ENCODE results near the gene PPTC7.
A peak's percentile ranks its signal among the peaks of the same experiment; 100 is the strongest.
"Not testable (repeated sequence)": the region's sequence is repeated elsewhere in the genome, so short reads cannot be mapped to it uniquely, and the experiment has no call there.

The PPTC7 gene, protein sequence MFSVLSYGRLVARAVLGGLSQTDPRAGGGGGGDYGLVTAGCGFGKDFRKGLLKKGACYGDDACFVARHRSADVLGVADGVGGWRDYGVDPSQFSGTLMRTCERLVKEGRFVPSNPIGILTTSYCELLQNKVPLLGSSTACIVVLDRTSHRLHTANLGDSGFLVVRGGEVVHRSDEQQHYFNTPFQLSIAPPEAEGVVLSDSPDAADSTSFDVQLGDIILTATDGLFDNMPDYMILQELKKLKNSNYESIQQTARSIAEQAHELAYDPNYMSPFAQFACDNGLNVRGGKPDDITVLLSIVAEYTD

DNA sequence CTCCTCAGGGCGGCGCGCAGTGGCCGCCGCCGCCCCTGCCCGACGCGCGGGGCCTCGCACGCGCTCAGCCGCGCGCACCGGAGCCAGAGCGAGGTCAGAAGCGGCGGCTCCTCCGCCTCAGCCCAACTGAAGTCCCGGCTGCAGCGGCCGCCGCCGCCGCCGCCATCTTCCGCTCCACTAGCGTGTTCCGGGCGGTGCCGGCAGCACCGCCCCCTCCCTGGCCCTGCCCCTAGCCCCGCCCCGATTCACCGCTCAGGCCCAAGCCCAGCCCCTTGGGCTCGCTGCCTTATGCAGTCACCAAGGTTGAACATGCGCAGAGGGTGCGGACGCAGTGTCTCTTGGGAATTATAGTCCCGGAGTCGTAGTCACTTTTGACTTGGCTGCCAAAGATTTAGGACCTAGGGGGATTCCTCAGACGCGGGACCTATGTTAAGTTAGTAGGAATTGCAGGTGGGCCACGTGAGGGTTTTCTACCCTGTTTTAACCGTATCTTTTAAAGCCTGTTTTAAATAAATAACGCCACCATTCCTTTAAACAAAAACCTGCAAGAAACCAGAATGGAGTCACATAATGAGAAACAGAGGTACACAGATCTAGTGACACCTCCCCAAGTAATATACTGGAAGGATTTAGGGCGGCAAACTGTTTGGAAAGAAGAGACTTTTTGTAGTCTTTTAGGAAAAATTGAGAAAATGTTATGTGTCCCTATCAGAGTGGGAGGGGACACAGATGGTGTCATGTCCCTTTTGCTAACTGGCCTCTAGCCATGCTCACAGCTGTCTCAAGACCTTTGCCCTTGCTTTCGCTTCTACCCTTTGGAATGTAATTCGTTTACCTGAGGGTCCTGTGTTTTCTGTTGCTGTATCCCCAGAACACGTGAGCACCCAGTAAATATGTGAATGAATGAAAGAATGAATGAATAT, at the start of gene PPTC7:
Gene PPTC7 (minus strand): TSS at position 182 of the 923 bp plus-strand sequence. CDS start 287 bp downstream, outside the sequence.
- peak; percentile 98 for DNase-seq (ENCODE audit: low spot score)

DNA sequence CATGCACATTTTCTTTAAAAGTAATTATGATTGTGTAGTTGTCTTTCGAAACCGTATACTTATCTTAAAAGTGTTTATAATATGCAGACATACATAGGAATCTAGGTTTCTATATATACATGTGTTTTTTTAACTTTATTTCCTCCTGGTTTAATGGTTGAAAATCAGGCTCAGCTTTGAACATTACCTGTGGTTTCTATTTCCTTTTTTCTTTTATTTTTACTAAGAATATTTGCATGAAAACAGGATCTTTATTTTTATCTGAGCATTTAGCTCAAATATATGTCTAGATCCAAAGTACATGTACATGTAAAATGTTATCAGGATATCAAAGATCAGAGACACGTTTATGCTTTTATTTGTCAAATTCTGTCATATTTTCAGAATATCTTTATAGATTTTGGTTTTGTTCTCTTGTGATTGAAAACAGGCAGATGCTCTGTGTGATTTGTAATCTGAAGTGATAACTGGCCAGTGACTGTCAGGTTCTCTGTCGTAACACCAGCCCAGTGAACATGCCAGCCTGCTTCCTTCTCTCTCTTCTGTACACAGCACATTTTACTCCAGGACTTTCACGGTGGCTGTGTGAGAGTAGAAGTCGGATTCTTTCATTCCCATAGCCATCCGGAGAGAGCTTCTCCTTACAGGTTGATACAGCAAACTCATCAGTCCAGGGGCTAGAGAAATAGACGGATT, 44.5 kb upstream of the PPTC7 start:
- no peak for DNase-seq (ENCODE audit: low spot score)

DNA sequence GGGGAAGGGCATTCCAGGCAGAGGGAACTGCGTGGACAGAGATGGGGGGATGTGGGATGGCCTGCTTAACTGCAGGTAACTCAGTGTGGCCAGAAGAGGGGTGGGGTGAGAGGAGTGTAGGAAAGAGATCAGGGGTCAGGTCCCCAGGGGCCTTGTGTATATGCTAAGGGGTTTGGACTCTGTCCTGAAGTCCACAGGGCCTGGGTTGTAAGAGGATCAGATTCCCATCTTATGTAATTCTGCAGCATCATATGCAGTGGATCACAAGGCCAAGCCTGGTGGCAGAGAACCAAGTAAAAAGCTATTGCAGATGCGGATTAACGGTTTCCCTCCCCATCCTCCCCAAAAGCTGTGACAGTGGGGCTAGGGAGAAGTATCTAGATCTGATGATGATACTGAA, 39.5 kb upstream of the PPTC7 start:
- DNase-seq (ENCODE audit: low spot score) = no peak

DNA sequence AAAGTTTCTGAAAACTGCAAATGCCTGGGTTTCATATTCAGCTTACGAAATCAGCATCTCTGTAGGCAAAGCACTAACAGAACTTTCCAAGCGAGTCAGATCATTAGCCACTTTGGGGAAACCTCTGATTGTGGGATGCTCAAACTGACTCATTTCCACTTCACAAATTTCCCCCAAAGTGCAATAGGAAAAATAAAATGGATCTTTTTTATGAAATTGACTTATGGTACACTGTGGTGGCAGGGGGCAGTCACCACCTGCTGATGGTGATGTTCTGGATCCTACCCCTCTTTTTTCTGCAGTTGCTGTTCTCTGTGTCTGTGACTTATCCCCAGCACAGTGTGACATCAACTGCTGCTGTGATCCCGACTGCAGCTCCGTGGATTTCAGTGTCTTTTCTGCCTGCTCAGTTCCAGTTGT, 36.4 kb upstream of the PPTC7 start:
- no peak for DNase-seq (ENCODE audit: low spot score)

DNA sequence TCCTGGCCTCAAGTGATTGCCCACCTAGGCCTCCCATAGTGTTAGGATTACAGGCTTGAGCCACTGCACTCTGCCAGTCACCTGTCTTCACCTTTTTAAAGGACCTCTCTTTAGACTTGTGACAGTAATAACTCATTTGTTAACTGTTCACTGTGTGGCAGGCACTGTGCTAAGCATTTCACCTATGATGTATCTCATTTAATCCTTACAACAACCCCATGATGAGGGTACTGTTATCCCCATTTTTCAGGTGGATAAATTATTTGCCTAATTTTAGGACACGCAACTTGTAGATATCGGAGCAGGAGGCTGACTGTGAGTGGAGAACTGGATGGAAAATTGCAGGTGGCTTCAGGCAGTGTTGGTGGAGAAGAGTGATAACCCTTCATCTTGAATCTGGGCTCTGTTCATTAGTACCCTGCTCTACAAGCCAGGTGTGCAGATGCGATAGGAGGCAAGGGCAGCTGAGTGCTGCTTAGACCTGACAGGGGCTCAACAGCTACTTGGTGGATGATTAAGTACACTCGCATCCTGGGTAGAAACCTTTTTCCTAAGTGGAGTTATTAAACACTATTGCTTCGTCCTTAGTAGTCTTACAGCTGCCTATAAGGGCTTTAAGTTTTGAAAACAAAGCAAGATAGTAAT, 33.5 kb upstream of the PPTC7 start:
- DNase-seq (ENCODE audit: low spot score) = no peak

DNA sequence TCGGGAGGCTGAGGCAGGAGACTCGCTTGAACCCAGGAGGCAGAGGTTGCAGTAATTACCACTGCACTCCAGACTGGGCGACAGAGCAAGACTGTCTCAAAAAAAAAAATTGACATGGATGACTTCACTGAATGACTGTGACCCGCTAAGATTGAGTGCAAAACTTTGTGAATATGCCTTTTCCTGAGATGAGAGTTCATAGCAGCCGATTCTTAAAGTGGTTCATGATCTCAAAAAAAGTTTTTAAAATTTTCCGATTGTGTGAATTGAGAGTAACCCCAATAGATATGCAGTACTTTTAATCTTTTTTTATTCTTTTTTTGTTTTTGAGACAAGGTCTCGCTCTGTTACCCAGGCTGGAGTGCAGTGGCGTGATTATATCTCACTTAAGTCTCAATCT, 32.1 kb upstream of the PPTC7 start:
- DNase-seq (ENCODE audit: low spot score) = no peak

DNA sequence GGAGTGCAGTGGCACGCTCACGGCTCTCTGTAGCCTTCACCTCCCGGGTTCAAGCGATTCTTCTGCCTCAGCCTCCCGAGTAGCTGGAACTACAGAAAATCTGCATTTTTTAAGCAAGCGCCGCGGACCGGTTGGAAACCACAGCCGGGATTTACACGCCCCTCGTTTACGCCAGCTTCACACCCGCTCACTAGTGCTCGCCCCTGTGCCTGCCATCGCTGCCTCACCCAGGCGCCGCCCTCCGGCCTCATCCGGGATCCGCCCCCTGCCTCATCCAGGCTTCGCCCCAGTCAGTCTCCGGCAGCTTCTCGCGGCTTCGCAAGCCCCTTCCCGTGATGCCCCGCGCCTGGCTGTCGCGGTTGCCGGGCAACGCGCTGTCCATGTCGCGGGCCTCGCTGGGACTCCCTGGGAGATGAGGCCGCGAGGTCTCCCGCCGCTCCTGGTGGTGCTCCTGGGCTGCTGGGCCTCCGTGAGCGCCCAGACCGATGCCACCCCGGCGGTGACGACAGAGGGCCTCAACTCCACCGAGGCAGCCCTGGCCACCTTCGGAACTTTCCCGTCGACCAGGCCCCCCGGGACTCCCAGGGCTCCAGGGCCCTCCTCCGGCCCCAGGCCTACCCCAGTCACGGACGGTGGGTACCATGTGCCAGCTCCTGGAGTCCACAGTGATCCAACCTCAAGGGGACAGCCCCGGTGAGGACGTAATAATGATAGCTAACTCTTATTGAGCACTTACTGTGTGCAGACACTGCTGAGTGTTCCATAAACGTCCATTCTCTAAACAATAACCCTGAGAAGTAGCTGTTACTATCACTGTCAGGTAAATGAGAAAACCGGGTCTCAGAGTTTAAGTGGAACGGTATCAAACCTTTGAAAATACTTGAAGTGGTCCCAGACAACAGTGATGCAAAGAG, 30.9 kb upstream of the PPTC7 start, which contains the start of gene TCTN1:
Gene TCTN1 (plus strand): TSS at position 359 of the 914 bp plus-strand sequence. CDS start 54 bp downstream, at position 413.
- DNase-seq (ENCODE audit: low spot score) = peak; percentile 96

DNA sequence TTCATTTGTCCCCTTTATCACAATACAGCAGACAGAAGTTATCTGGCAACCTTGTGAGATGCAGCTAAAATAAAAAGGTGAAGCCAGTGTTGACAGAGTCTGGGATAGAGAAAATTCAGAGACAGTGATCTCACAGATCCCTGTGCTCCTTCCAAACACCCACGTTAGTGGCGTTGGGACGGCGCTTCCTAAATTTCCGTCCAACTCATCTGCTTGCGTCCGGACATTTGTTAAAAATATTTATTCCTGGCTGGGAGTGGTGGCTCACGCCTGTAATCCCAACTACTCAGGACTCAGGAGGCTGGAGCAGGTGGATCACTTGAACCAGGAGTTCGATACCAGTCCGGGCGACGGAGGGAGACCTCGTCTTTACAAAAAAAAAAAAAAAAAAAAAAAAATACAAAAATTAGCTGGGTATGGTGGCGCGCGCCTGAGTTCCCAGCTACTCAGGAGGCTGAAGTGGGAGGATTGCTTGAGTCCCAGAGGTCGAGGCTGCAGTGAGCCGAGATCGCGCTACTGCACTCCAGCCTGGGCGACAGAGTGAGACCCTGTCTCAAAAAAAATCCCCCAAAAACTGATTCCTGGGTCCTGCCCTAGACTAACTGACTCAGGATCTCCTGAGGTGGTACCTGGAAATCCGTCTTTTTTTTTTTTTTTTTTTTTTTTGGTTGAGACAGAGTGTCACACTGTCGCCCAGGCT, 30.1 kb upstream of the PPTC7 start:
- DNase-seq (ENCODE audit: low spot score) = no peak

DNA sequence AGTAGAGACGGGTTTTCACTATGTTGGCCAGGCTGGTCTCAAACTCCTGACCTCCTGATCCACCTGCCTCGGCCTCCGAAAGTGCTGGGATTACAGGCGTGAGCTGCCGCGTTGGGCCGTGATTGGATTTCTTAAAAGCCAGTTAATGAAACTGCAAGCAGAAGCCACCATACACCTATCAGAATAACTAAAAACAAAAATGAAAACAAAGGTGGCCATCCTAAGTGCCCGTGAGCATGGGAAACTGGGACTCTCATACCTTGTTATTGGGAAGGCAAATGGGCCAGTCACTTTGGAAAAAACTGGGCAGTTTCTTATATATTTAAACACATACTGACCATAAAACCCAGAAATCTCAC, 23.1 kb upstream of the PPTC7 start:
- no peak for DNase-seq (ENCODE audit: low spot score)

DNA sequence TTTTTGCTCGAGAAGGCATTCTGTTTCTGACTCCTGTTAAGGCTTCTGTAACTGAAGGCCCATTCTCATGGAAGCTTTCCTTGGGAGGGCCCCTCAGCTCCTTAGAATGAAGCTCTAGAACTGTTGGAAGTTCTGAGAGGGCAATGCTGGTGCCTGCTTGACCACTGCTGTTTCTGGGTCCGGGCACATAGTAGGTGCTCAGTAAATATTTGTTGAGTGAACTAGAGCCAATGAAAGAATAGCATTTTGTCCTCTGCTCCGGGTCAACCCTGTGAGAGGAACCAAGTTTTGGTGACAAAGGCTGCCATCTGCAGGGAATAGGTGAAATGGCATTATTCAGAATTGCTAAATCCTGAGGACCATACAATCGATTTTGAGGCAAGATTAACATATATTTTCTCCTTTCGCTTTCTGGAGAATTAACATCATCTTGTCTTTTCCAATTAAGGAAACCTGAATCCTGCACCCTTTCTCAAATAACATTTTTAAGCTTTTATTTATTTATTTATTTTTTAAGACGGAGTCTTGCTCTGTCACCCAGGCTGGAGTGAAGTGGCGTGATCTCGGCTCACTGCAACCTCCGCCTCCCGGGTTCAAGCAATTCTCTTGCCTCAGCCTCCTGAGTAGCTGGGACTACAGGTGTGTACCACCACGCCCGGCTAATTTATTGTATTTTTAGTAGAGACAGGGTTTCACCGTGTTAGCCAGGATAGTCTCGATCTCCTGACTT, 19.1 kb upstream of the PPTC7 start:
- DNase-seq (ENCODE audit: low spot score) = peak; percentile 66

DNA sequence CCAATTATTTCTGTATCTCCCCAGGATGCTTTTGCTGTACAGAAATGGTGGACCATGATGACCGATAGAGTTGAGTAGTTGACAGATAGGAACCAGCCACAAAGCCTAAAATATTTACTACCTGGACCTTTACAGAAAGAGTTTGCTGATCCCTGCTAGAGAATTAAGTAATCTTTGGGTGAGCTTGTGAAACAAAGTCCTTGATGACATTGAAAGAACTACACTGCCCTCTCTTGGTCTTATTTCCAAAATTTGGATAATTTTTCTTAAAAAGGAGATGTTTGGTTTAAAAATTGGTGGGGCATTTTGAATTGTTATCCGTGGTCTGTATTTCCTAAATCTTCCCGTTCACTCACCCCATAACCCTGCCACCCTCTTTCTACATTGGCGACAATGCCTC, 17.1 kb upstream of the PPTC7 start:
- peak; percentile 51 for DNase-seq (ENCODE audit: low spot score)

DNA sequence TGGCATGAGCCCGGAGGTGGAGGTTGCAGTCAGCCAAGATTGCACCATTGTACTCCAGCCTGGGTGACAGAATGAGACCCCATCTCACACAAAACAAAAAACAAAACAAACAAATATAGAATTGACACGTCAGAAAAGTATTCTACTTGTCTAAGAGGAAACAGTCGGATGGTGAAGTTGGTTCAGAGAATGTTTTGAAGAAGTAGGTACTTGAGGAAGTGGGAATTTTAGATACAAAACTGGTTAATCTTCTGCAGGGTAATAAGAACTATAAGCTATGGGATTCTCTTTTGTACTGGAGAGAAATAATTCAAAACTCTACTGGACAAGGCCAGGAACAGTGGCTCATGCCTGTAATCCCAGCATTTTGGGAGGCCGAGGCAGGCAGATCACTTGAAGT, 16.2 kb upstream of the PPTC7 start:
- DNase-seq (ENCODE audit: low spot score) = no peak

DNA sequence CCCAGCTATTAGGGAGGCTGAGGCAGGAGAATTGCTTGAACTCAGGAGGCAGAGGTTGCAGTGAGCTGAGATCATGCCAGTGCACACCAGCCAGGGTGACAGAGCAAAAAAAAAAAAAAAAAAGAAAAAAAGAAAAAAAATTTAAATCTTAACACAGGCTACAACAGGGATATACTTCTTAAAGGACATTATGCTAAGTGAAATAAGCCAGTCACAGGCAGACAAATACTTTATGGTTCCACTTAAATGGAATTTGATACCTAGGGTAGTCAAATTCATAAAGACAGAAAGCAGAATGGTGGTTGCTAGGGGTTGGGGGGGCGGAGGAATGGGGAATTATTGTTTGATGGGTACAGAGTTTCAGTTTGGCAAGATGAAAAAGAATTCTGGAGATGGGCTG, 14.8 kb upstream of the PPTC7 start:
- DNase-seq (ENCODE audit: low spot score) = no peak

DNA sequence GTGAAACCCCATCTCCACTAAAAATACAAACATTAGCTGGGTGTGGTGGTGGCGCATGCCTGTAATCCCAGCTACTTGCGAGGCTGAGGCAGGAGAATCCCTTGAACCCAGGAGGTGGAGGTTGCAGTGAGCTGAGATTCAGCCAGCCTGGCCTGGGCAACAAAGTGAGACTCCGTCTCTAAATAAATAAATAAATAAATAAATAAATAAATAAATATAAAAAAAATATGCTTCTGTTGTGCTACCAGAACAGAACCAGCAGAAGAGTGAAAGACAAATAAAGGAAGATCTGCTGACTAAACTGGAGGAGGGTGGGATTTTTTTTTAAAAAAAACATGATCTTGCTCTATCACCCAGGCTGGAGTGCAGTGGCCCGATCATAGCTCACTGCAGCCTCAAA, 9.8 kb upstream of the PPTC7 start:
- not testable (repeated sequence) for DNase-seq (ENCODE audit: low spot score)

DNA sequence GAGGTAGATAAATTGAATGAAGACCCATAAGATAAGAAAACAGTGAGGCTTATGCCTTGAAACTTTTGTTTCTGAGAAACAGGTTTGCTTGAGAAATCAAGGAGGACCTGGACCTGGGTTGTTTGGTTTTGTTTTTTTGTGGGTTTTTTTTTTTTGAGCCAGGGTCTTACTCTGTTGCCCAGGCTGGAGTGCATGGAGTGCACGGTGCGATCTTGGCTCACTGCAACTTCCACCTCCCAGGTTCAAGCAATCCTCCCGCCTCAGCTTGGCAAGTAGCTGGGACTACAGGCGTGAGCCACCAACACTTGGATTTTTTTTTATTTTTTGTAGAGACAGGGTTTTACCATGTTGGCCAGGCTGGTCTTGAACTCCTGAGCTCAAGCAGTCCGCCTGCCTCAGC, 9.0 kb upstream of the PPTC7 start:
- no peak for DNase-seq (ENCODE audit: low spot score)

DNA sequence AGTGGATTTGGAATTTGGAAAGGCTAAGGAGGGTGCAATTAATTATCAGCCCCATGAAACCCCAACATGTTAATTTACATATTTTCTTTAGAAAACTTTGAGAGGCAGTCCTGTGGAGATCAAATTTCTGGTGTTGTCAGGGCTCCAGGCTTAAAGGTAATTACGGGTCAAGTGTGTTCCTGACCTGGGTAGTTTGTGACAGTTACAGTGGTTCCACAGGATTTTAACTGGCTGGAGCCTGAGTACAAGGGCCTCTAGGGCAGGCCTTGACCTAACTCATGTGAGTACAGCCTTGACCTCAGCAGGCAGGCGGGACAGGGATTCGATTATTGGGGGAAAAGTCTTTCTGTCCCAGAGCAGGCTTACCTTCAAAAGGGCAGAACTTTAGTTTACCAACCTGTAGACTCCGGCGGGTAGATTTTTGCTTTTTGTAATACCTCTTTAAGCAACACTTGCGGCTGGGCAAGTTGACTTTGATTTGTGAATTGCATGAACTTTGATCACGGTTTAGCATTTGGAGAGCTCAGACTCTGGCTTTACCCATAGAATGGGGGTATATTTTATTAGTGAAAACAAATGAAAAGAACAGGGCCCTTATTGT, 8.4 kb upstream of the PPTC7 start:
- DNase-seq (ENCODE audit: low spot score) = no peak

DNA sequence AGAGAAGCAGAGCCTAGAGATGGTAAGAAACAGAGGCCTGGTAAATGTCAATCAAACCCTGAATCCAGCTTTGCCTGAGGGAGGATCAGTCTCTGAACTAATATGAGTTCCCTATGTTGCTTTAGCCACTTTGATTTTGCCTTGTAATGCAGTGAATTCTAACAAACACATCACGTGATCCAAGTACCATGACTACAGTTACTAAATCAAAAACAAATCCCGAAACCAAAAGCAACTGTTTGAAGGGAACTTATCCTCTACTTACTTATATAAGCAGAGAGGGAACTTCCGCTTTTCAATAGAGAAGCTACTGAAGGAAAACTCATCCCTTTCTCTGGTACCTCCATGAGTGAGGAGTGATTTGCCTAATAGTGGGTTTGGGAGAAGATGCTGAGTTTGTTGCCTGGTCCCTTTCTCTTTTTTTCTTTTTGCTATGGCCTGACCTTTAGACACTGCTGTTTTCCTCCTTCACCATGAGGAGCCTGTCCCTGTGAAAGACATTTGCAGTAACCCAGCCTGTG, 7.7 kb upstream of the PPTC7 start:
- DNase-seq (ENCODE audit: low spot score) = peak; percentile 67

DNA sequence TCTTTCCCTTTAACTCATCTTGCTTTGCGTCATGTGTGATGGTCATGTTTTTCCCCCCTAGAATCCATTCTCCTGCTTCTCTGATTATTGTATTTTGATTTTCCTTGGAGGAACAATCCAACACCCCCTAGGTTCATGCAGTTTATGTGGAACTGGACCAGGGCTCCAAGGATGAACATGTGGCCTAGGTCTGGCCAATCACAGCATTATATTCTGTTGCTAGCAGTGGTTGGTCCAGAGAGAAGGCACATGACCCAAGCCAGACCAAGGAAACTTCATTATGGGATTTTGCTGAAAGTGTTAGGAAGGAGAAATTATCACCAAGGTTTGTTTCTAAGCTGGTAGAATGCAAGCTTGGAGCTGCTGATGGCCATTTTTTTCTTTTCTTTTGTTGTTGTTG, 6.9 kb upstream of the PPTC7 start:
- DNase-seq (ENCODE audit: low spot score) = no peak

DNA sequence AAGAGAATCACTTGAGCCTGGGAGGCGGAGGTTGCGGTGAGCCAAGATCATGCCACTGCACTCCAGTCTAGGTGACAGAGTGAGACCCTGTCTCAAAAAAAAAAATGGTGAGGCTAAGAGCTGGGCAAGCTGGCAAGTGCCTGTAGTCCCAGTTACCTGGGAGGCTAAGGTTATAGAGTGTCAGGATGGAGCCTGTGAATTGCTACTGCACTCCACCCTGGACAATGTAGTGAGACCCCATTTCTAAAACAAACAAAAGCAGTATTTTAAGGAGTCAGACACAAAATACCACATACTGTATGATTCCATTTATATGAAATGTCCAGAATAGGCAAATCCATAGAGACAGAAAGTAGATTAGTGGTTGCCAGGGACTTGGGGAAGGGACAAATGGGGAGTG, 4.0 kb upstream of the PPTC7 start:
- not testable (repeated sequence) for DNase-seq (ENCODE audit: low spot score)
